HG03045 (cell line): ENCODE data around the gene ERCC2.

Experiments
- ATAC-seq: cut with Tn5 transposase; IDR thresholded peaks from one replicate; pipeline ENCODE4 v1.9.1; 2021; ENCODE audit warnings: mild to moderate bottlenecking, moderate library complexity; ENCODE audit not compliant: unreplicated experiment

The ERCC2 gene

GRCh38 chr19:45402298-45403061 lies 32.1 kb upstream of the ERCC2 start:
- no peak for ATAC-seq

GRCh38 chr19:45401815-45402214 lies 31.4 kb upstream of the ERCC2 start:
- no peak for ATAC-seq

DNA sequence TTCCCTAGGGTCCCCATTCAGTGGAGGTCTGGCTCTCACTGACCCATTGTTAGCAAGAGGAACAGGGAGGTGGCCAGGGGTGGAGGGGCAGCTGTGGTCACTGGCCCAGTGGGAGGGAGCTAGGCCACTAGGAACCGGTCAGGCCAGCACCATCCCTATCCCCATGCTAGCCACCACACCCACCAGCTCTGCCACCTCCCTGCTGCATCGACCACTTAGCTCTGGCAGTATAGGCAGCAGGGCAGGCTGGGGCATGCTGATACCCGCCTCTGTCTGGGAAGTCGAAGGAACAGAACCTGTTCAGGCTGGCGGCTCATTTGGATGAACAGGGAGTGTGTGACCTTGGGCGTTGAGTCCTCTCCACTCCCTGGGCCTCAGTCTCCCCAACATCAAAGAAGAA lies 29.8 kb upstream of the ERCC2 start:
- no peak for ATAC-seq

GRCh38 chr19:45395821-45396617 lies 25.6 kb upstream of the ERCC2 start:
- ATAC-seq: no peak

DNA sequence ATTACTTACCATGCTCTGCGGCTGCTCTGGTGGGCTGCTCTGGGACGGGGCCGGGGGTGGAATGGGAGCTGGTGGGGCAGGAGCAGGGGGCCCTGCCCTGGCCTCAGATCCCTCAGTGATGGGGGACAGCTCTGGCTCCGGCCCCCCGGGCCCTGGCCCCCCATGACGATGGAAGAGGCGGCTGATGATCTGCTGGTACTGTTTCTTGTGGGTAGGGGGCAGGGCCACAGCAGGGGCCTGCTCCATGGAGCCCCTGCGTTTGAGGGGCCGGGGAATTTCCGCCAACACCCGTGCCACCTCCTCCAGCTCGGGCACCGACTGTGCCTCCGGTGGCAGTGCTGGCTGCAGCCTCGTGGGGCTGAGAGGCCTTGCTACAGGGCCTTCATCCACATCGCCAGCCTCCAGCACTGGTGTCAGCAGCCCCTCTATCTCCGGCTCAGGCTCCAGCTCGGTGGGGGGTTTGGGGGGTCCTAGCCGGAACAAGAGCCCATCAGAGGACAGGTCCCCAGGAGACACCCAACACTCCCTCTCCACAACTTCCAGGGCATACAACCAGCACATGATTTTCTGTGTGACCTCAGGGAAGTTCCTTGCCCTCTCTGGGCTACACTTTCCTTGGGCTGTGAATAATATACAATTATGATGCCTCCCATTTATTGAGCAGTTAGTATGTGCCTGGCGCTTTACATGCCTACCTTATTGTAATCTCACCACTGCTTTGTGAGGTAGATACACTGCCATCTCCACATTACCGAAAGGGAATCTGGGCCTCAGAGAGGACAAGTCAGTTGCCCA lies 21.7 kb upstream of the ERCC2 start:
- ATAC-seq: no peak

DNA sequence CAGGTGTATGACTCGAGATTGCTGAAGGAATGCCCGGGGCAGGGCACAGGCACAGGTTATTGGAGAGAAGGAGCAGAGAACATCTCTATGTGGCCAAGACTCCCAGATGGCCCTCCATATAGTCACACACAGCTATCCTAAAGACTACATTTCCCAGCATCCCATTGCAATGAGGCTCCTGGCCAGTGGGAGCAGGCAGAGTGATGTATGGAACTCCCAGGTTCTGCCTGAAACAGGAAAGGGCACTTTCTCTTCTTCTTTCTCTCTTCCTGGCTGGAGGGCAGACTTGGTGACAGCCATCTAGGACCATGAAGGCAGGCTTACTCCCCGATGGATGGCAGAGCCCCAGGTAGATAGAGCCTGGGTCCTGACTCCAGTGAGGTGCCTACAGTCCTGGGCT lies 21.0 kb upstream of the ERCC2 start:
- no peak for ATAC-seq

DNA sequence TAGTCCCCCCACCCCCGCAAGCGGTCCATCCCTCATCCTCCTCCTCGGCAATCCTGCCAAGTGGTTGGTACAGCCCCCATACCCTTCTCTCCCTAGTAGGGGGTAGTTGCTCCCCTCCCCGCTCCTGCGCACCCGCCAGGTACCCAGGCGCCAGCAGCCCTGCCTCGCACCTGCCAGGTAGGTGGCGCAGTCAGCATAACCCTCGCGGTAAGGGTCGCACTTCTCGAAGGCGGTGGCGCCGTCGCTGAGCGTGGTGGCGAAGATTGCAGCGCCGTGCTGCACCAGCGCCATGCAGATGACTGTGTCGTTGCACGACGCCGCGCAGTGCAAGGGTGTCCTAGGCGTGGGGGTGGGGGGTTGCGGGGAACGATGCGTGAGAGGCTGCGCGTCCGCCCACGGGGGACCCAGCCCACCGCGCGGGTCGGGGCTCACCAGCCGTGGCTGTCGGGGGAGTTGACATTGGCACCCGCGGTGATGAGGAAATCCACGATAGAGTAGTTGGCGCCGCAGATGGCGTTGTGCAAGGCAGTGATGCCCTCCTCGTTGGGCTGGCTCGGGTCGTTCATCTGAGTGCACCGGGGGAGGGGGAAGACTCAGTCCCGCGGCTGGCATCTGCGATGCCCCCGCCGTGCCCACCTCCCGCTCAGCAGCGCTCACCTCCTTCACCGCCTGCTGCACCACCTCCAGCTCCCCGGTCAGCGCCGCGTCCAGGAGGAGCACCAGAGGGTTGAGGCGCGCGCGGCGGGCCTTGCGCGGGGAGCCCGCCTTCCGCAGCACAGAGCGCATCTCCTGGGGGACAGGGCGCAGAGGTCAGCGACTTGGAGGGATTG lies 15.2 kb upstream of the ERCC2 start:
- ATAC-seq: no peak

DNA sequence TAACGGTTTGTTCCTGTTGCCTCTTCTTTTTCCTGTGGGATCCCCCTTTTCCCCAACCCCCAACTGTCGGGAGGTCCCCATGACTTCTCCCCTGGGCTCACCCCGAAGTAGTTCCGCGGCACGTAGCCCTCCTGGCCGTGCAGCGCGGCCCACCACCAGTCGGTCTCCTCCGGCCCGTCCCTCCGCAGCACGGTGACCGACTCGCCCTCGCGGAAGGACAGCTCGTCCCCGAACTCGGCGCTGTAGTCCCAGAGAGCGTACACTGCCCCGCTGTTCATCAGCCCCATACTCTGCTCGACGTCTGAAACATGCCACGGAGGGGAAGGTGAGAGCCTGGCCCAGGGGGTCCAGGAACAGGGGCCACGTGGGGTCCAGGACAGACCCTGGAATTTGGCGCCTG lies 12.1 kb upstream of the ERCC2 start:
- no peak for ATAC-seq

- no peak for ATAC-seq
These were observed 9.7 kb upstream of the ERCC2 start for GRCh38 chr19:45380107-45380506.

DNA sequence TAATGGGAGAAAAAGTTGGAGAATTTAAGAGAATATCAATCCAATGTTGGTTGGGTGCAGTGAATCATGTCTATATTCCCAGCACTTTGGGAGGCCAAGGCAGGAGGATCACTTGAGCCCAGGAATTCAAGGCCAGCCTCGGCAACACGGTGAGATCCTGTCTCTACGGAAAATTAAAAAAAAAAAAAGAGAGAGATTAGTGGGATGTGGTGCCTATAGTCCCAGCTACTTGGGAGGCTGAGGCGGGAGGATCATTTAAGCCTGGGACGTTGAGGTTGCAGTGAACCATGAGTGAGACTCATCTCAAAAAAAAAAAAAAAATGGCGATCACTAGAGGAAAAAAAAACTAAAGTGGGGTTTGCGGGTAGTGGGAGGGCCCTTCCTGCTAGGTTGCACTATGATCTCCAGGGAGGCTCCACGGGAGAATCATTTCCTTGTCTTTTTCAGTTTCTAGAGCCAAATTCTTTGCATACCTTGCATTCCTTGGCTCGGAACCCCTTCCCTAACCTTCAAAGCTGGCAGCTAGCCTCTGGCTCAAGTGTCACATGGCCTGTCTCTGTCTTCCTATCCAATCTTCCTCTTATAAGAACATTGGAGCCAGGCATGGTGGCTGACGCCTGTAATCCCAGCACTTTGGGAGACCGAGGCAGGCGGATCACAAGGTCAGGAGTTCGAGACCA lies 5.8 kb upstream of the ERCC2 start:
- no peak for ATAC-seq

- ATAC-seq: no peak
These were observed 1.5 kb downstream of the ERCC2 start for GRCh38 chr19:45368737-45369340.

- ATAC-seq: no peak
These were observed 2.2 kb downstream of the ERCC2 start for GRCh38 chr19:45368127-45368526.

- no peak for ATAC-seq
These were observed 5.7 kb downstream of the ERCC2 start for GRCh38 chr19:45364696-45365095.

- ATAC-seq: no peak
These were observed 6.4 kb downstream of the ERCC2 start for GRCh38 chr19:45363861-45364459.

DNA sequence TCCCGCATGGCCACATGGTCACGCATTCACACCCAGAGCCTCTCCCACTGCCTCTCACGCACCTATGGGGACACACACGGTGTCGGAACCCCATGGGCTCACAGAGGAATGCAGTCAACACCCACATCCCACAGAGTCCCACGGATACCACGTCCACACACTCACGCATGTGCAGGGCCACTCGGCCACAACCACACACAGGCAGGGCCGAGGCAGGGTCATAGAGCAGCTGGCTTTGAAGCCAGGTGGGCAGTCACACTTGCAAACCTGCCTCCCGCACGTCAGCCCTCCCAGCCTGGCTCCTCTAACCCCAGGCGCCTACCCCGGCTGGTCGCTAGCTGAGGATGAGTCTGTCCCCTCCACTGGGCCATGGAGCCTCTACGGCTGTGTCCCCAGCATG lies 8.1 kb downstream of the ERCC2 start:
- ATAC-seq: no peak

DNA sequence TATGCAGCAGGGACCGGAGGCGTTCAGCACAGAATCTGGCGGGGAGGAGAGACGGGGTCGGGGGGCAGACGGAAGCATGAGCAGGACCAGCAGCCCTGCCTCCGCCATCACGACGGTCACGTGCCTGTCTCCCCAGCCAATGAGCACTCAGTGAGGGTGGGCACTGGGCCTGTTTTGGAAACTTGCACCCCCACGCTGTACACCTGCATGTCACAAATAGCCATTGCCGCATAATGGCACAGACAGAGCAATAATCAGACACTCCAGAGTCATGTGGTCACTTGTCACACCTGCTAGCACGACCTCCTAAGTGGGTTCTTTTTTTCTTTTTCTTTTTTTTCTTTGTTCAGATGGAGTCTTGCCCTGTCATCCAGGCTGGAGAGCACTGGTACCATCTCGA lies 8.8 kb downstream of the ERCC2 start:
- ATAC-seq: no peak

DNA sequence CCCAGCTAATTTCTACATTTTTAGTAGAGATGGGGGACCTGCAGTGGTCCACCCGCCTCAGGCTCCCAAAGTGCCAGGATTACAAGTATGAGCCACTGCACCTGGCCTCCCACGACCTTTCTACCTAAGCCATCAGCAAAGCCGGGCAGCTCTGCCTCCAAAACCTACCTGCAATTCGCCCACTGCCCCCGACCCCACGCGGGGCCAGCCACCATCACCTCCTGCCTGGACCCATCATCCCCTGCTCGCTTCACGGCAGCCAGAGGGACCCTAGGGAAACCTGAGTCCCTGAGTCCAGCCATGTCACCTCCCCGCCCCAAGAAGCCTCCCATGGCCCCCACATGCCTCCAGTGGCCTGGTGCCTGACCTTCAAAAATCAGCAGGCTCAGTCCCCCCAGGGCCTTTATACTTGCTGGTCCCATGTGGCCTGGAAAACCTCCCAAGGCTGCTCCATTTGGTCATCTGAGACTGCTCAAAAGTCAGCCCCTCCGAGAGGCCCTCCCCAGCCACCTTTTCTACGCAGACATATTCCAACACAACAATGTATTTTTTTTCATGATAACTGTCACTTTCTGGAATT lies 12.1 kb downstream of the ERCC2 start:
- ATAC-seq: no peak

GRCh38 chr19:45357445-45357783 lies 13.0 kb downstream of the ERCC2 start:
- no peak for ATAC-seq
